ENCODE results near the gene PPIL6. TPM values are rescaled to one million over a fixed set of nuclear protein-coding genes. Genes with fewer than 3 reads are reported as not detected.

The PPIL6 gene
- 0.33 and 0.57 TPM in 2 replicates for total RNA-seq

GRCh38 chr6:109440331-109441068 is at the start of gene PPIL6, which contains the start of gene SMPD2:
TSS of gene PPIL6 (minus strand) at chr6:109440628. CDS start at chr6:109440590, 38 bp downstream.
TSS of gene SMPD2 (plus strand) at chr6:109440724. CDS start at chr6:109441122, 398 bp downstream.

GRCh38 chr6:109482905-109483734 is 42.7 kb upstream of the PPIL6 start, which contains the start of gene ZBTB24:
TSS of gene ZBTB24 (minus strand) at chr6:109483219. CDS start at chr6:109482026, 1,193 bp downstream.

GRCh38 chr6:109455437-109456110 is 15.1 kb upstream of the PPIL6 start, which contains the start of gene MICAL1:
TSS of gene MICAL1 (minus strand) at chr6:109455772. CDS start at chr6:109454196, 1,576 bp downstream.

GRCh38 chr6:109381747-109382575 is 58.5 kb downstream of the PPIL6 start, which contains the start of gene CD164:
TSS of gene CD164 (minus strand) at chr6:109382467. CDS start at chr6:109382378, 89 bp downstream.

Other genes starting within 250 kb of the PPIL6 start
- gene CD164, start 58.2 kb downstream of the PPIL6 start, total RNA-seq, result 115 and 132 TPM in 2 replicates
- 10.1 and 12.5 TPM in 2 replicates for gene SMPD2, start 96 bp upstream of the PPIL6 start, total RNA-seq
- gene MICAL1, start 15.1 kb upstream of the PPIL6 start, total RNA-seq, result 28.8 and 39.8 TPM in 2 replicates
- 8.1 and 8.2 TPM in 2 replicates for gene ZBTB24, start 42.6 kb upstream of the PPIL6 start, total RNA-seq

Data from vein endothelial cell (primary cell).